Right lobe of liver (tissue), 4 donors: ENCODE measurements around the gene C17orf58.

Experiments used
- CTCF ChIP-seq, 4 donors: fragments of 200-600 bp in 3 of 4; fragments of 450-650 bp in 1 of 4; IDR thresholded peaks; one replicate each; pipeline versions ENCODE4 v1.5.1 to v1.8.0; 2016 to 2022; ENCODE audit warnings: antibody characterized with exemption in 4 of 4, mild to moderate bottlenecking in 2 of 4
- POLR2A ChIP-seq: fragments of 450-650 bp; IDR thresholded peaks from one replicate; pipeline ENCODE4 v1.6.1; 2017; ENCODE audit warnings: antibody characterized with exemption, mild to moderate bottlenecking
- donor health status: DM: no; HTN: no; CAD: no.
- donor health status: DM: no; HTN: no; CAD: no.
- donor health status: DM: no; HTN: yes; CAD: no.

GRCh38 chr17:68019336-68019674 lies 23.0 kb upstream of the C17orf58 start:
- TF ChIP-seq POLR2A (no peak), CTCF (IDR thresholded peaks at IDR 0.05) (no peak)
